Right lobe of liver (tissue), 6 donors: Measurements from ENCODE around the gene MFN2. TPM values are rescaled to one million over a fixed set of nuclear protein-coding genes. Genes with fewer than 3 reads are reported as not detected.

Experiments used
- ATAC-seq, 4 donors: fragments of 200-7000 bp; cut with Tn5 transposase; one replicate each; pipeline ENCODE4 v1.9.1; 2020; ENCODE audit warnings: mild to moderate bottlenecking in 4 of 4, moderate library complexity in 4 of 4
- DNase-seq, 3 donors: peaks; one replicate each; pipeline ENCODE4 v3.0.0-alpha.2; 2020
- H3K27ac ChIP-seq, 3 donors: fragments of 200-600 bp; one replicate each; pipeline ENCODE4 v1.8.0; 2022
- H3K27me3 ChIP-seq, 2 donors: fragments of 200-600 bp; one replicate each; pipeline ENCODE4 v1.8.0; 2022
- H3K36me3 ChIP-seq, 4 donors: fragments of 200-600 bp; sonication (generic) in 1 of 4; one replicate each; pipeline versions ENCODE4 v1.5.1 to v1.8.0; 2017 to 2022; ENCODE audit warnings: control low read depth in 1 of 4
- H3K4me1 ChIP-seq, 4 donors: fragments of 200-600 bp; sonication (generic) in 1 of 4; one replicate each; pipeline versions ENCODE4 v1.5.1 to v1.8.0; 2017 to 2022; ENCODE audit warnings: control low read depth in 1 of 4
- H3K4me3 ChIP-seq, 3 donors: fragments of 200-600 bp; one replicate each; pipeline ENCODE4 v1.8.0; 2022
- H3K9me3 ChIP-seq, 4 donors: fragments of 200-600 bp; sonication (generic) in 1 of 4; one replicate each; pipeline versions ENCODE4 v1.5.1 to v1.8.0; 2017 to 2022; ENCODE audit warnings: control low read depth in 1 of 4
- CTCF ChIP-seq, 4 donors: fragments of 200-600 bp in 3 of 4; fragments of 450-650 bp in 1 of 4; IDR thresholded peaks; one replicate each; pipeline versions ENCODE4 v1.5.1 to v1.8.0; 2016 to 2022; ENCODE audit warnings: antibody characterized with exemption in 4 of 4, mild to moderate bottlenecking in 2 of 4
- POLR2A ChIP-seq: fragments of 450-650 bp; IDR thresholded peaks from one replicate; pipeline ENCODE4 v1.6.1; 2017; ENCODE audit warnings: antibody characterized with exemption, mild to moderate bottlenecking
- WGBS: methylation state at CpG from one replicate; pipeline ENCODE4 v1.1.6; 2018; ENCODE audit warnings: low coverage, low lambda C conversion rate; ENCODE audit not compliant: insufficient coverage; ENCODE audit errors: missing lambda C conversion rate; 5-methylcytosine and 5-hydroxymethylcytosine counted together
- intact Hi-C, 2 donors: fragments of 100-400 bp; cut with DNase I; formaldehyde crosslinking; loops; one replicate each; pipeline versions ENCODE4 v1.11.2 to v1.14.1; 2022
- total RNA-seq, 6 experiments: library from RNA; depleted of rRNA in 2 of 6; stranded (reverse); fragments of >200 nt in 2 of 6; fragmentation: NEBNext Ultra II Directional in 3 of 6; extraction: Animal tissue kit (Norgen Biotek cat#: 25700) in 3 of 6; gene quantifications; one replicate each; pipeline versions ENCODE4 v1.1.0 to v1.2.4, GENCODE V29; 2016 to 2023
- donor health status: DM: no; HTN: yes; CAD: no.
- donor health status: DM: no; HTN: no; CAD: no.
- donor health status: DM: no; HTN: no; CAD: no.
- donor health status: DM: no; HTN: yes; CAD: no.
- donor health status: DM: no; HTN: yes; CAD: no.

Gene MFN2
- total RNA-seq, 6 experiments from 2014 or later, result 46.2 to 64.0 (median 61.7) TPM

DNA sequence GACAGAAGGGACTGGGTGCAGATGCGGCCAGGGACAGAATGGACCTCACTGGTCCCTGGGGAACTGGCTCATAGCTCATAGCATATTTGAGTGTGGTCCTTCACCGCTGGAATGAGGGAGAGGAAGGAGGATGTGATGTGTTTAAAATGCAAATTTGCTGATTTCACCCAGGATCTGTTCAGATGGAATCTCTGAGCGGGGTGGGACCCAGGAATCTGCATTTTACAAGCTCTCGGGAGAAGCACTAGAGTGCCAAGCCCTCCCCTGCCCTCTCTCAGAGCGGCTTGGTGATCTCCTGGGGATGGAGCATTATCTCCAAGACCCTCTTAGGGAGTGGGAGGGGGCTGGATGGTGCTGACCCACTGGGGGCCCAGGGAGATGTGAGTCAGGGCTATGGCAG lies 22.8 kb upstream of the MFN2 start:
- Histone ChIP-seq H3K27ac (no peak overlapping the region), H3K4me1 (peaks cover 0 to 10% (median 0%) of the 10 kb centered on the region in 4 donors), H3K27me3 (no peaks in the 10 kb centered on the region), H3K9me3 (no peaks in the 10 kb centered on the region), H3K4me3 (no peak overlapping the region), H3K36me3 (peaks cover 0 to 73% (median 12%) of the 10 kb centered on the region in 4 donors)
- 100% methylated on average over 1 of the region's 5 CpGs for WGBS
- ATAC-seq (no peak), DNase-seq (no peak)
- intact Hi-C loops, result no loop called here
- no peak for TF ChIP-seq POLR2A
- TF ChIP-seq CTCF (IDR thresholded peaks at IDR 0.05), result no peak

DNA sequence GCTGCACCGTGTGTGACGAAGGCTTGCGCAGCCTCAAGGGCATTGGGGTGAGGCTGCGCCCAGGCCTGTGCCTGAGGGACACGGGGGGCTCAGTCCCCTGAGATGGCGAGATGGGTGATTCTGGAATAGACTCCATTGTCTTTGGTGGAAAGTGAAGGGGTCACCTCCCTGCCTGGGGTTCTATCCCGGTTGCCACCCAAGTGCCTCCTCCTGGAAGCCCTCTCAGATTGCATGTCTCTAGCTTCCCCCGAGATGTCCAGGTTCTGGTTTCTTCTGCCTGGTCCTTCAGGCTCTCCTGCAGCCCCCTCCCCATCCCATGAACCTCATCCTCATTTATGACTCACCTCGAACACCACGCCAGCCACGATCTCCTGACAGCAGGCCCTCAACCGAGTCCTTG lies 22.3 kb upstream of the MFN2 start:
- TF ChIP-seq POLR2A, result no peak
- TF ChIP-seq CTCF (IDR thresholded peaks at IDR 0.05), result no peak
- peaks cover 0 to 10% (median 0%) of the 10 kb centered on the region in 4 donors for H3K4me1 ChIP-seq
- ATAC-seq (no peak), DNase-seq (no peak)
- H3K4me3 ChIP-seq, result no peak overlapping the region
- H3K27me3 ChIP-seq, result no peaks in the 10 kb centered on the region
- 100% methylated on average over 1 of the region's 12 CpGs for WGBS
- no peak overlapping the region for H3K27ac ChIP-seq
- H3K9me3 ChIP-seq, result no peaks in the 10 kb centered on the region
- peaks cover 0 to 73% (median 14%) of the 10 kb centered on the region in 4 donors for H3K36me3 ChIP-seq
- intact Hi-C loops, result no loop called here

DNA sequence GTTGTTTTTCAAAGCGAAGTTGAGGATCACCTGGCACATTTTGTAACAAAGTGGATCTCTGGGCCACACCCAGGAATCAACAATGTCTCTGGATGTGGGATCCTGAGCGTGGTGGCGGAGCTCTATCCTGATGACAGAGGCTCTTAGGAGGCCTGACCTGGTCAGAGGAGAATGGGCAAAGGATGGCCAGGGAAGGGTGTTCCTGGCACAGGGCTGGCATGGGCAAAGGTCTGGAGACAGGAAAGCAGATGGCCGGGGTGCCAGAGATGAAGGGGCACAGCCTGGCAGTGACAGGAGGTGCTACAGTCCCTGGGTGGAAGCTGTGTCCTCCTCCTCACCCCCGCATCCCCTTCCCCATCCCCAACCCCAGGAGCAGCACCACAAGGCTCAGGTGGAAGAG lies 20.0 kb upstream of the MFN2 start:
- Histone ChIP-seq H3K9me3 (no peaks in the 10 kb centered on the region), H3K27ac (no peak overlapping the region), H3K4me1 (peaks cover 0 to 10% (median 0%) of the 10 kb centered on the region in 4 donors), H3K36me3 (peaks cover 0 to 82% (median 18%) of the 10 kb centered on the region in 4 donors), H3K4me3 (no peak overlapping the region), H3K27me3 (no peaks in the 10 kb centered on the region)
- 55% methylated on average over 4 of the region's 5 CpGs for WGBS
- DNase-seq (peak in 1 of 3 donors; percentile 59), ATAC-seq (peak; percentile 33 to 66 (median 56))
- TF ChIP-seq POLR2A (no peak), CTCF (IDR thresholded peaks at IDR 0.05) (no peak)
- intact Hi-C loops, result loop anchor here (10.0 kb wide), 2 partner anchors 45 to 125 kb away; no protein-coding TSS in a partner anchor

- TF ChIP-seq POLR2A, result no peak
- no peak for TF ChIP-seq CTCF (IDR thresholded peaks at IDR 0.05)
- Histone ChIP-seq H3K36me3 (peaks cover 0 to 82% (median 22%) of the 10 kb centered on the region in 4 donors), H3K4me3 (no peak overlapping the region), H3K9me3 (no peaks in the 10 kb centered on the region), H3K27me3 (no peaks in the 10 kb centered on the region), H3K27ac (no peak overlapping the region), H3K4me1 (peaks cover 0 to 10% (median 0%) of the 10 kb centered on the region in 4 donors)
- intact Hi-C loops, result loop anchor here (10.0 kb wide), 2 partner anchors 46 to 126 kb away; no protein-coding TSS in a partner anchor
- DNase-seq (no peak), ATAC-seq (peak; percentile 49 to 73 (median 52))
- 34% methylated on average over 3 of the region's 6 CpGs for WGBS
Observed at GRCh38 chr1:11960715-11961114, 19.5 kb upstream of the MFN2 start.
